GM12878 (cell line): ENCODE data around the gene ATXN7L1. TPM values are rescaled to one million over a fixed set of nuclear protein-coding genes. Genes with fewer than 3 reads are reported as not detected.

Source experiments
- ATAC-seq: fragments of 200-7000 bp; cut with Tn5 transposase; 3 replicates; pipeline ENCODE4 v1.9.1; 2020; ENCODE audit warnings: mild to moderate bottlenecking, moderate library complexity
- BruUV-seq: library from RNA; stranded (reverse); fragments of 400-500 nt; replicated peaks from 2 replicates; lab custom pipeline; 2021; lab: Mats Ljungman, UMichigan
- CTCF ChIA-PET: fragments of 300-600 bp; sonication (Branson Sonifier 250); formaldehyde crosslinking; extraction: SDS; loops from one replicate; lab custom pipeline; 2021; ENCODE audit warnings: inconsistent platforms; lab: Yijun Ruan, JAX
- POLR2A ChIA-PET: fragments of 350-600 bp; formaldehyde crosslinking; extraction: SDS; loops from one replicate; lab custom pipeline; 2021; ENCODE audit warnings: inconsistent platforms; lab: Charles Lee
- RAD21 ChIA-PET: fragments of 300-600 bp; sonication (Branson Sonifier 250); formaldehyde crosslinking; loops from one replicate; lab custom pipeline; 2023; ENCODE audit warnings: antibody characterized with exemption; ENCODE audit not compliant: unreplicated experiment; lab: Charles Lee
- SMC1A ChIA-PET: fragments of 300-600 bp; sonication (Branson Sonifier 250); formaldehyde crosslinking; loops from one replicate; lab custom pipeline; 2023; ENCODE audit not compliant: unreplicated experiment, uncharacterized antibody; lab: Charles Lee
- DNase-seq: peaks from one replicate; pipeline ENCODE4 v3.0.0-alpha.2; 2011; ENCODE audit warnings: low read depth, low spot score
- FAIRE-seq: peaks from 3 replicates; lab custom pipeline; 2011; peaks lifted over from hg19 to GRCh38; lab: Jason Lieb, UNC
- H2AFZ ChIP-seq: 2 replicates; pipeline ENCODE4 v1.6.0; 2011; ENCODE audit warnings: low read depth, low read length, control low read depth; ENCODE audit not compliant: control insufficient read depth
- H3K27ac ChIP-seq: 2 replicates; pipeline ENCODE4 v1.5.1; 2011; ENCODE audit warnings: control low read depth; ENCODE audit not compliant: control insufficient read depth, insufficient read depth
- H3K27me3 ChIP-seq, 2 experiments: replicated peaks in 1 of 2; 2 replicates each; pipeline versions ENCODE4 v1.6.0 to v1.6.1; 2011; ENCODE audit warnings: low read length in 1 of 2; ENCODE audit not compliant: control insufficient read depth in 2 of 2, insufficient read depth in 2 of 2
- H3K36me3 ChIP-seq, 2 experiments: 2 replicates each; pipeline ENCODE4 v1.5.1; 2011; ENCODE audit warnings: low read length in 1 of 2; ENCODE audit not compliant: control insufficient read depth in 2 of 2, insufficient read depth in 2 of 2
- H3K4me1 ChIP-seq: 2 replicates; pipeline ENCODE4 v1.6.1; 2011; ENCODE audit warnings: mild to moderate bottlenecking, low read length, moderate library complexity, mixed read lengths; ENCODE audit not compliant: control insufficient read depth, insufficient read depth
- H3K4me2 ChIP-seq: 2 replicates; pipeline ENCODE4 v1.6.0; 2011; ENCODE audit warnings: control low read depth; ENCODE audit not compliant: control insufficient read depth, insufficient read depth
- H3K4me3 ChIP-seq: fragments of 200-600 bp; sonication (generic); 2 replicates; pipeline ENCODE4 v1.5.1; 2016
- H3K79me2 ChIP-seq: 2 replicates; pipeline ENCODE4 v1.6.0; 2011; ENCODE audit warnings: low read length; ENCODE audit not compliant: control insufficient read depth, insufficient read depth
- H3K9ac ChIP-seq: 2 replicates; pipeline ENCODE4 v1.8.0; 2011; ENCODE audit warnings: low read length, control low read depth, mixed read lengths; ENCODE audit not compliant: control insufficient read depth, insufficient read depth
- H3K9me3 ChIP-seq: replicated peaks from 3 replicates; pipeline ENCODE4 v1.5.1; 2011; ENCODE audit warnings: mild to moderate bottlenecking, low read length; ENCODE audit not compliant: control insufficient read depth, insufficient read depth
- H4K20me1 ChIP-seq: 2 replicates; pipeline ENCODE4 v1.6.0; 2011; ENCODE audit not compliant: control insufficient read depth, insufficient read depth
- CBFB ChIP-seq: IDR thresholded peaks from 2 replicates; pipeline ENCODE4 v1.6.1; 2016; ENCODE audit warnings: antibody characterized with exemption, low read depth
- IRF3 ChIP-seq: fragments of 450-650 bp; IDR thresholded peaks from 2 replicates; pipeline ENCODE4 v1.6.1; 2014; ENCODE audit warnings: mild to moderate bottlenecking
- IRF4 ChIP-seq: IDR thresholded peaks from 2 replicates; pipeline ENCODE4 v1.6.1; 2011; ENCODE audit warnings: low read depth, low read length
- RCOR1 ChIP-seq: conservative IDR thresholded peaks from 2 replicates; pipeline ENCODE4 v1.6.1; 2012; ENCODE audit warnings: low read depth, low read length, improper control_type of control experiment
- SMC3 ChIP-seq: IDR thresholded peaks from 2 replicates; pipeline ENCODE4 v1.6.1; 2011; ENCODE audit warnings: low read length, improper control_type of control experiment, borderline replicate concordance
- WGBS: methylation state at CpG from one replicate; pipeline ENCODE4 v1.1.6; 2016; ENCODE audit warnings: low lambda C conversion rate; ENCODE audit not compliant: insufficient replicate concordance, insufficient coverage; ENCODE audit errors: missing lambda C conversion rate; 5-methylcytosine and 5-hydroxymethylcytosine counted together
- in situ Hi-C: fragments of 300-500 bp; cut with MboI; formaldehyde crosslinking; loops from 9 replicates; pipeline ENCODE4 v1.14.3; 2018; ENCODE audit warnings: mixed read lengths
- intact Hi-C: fragments of 100-400 bp; cut with micrococcal nuclease; formaldehyde crosslinking; loops from one replicate; pipeline ENCODE4 v1.14.2; 2022; ENCODE audit not compliant: unreplicated experiment
- polyA plus RNA-seq, 11 experiments: library from polyadenylated mRNA; depleted of rRNA in 4 of 11; unstranded in 6 of 11; stranded (reverse) in 5 of 11; fragments of >200 nt; fragmentation: Nextera tagmentation in 4 of 11; fragmentation: Illumina TruSeq in 1 of 11; extraction: Ambion mirVana in 4 of 11; extraction: Trizol in 1 of 11; gene quantifications; 1 replicate in 1 of 11; 2 replicates in 10 of 11; pipeline versions ENCODE4 v1.2.1 to v1.2.3, GENCODE V29; 2011 to 2016; ENCODE audit warnings: inconsistent platforms in 2 of 11, missing spikeins in 2 of 11, low read depth in 1 of 11
- total RNA-seq, 4 experiments: library from RNA; depleted of rRNA in 3 of 4; stranded (reverse); fragments of >200 nt in 3 of 4; fragmentation: Illumina TruSeq in 1 of 4; extraction: Trizol in 1 of 4; gene quantifications; 2 replicates each; pipeline versions ENCODE4 v1.2.1 to v1.2.3, GENCODE V29; 2013 to 2021

Gene ATXN7L1
- total and polyA plus RNA-seq, 10 of the 15 experiments (the other 5 are each of a cell fraction or from before 2014, with no cell fraction given): 0.40 to 2.9 (median 1.2) TPM

- H3K36me3 ChIP-seq: peaks cover 0 to 6% of the 10 kb centered on the region in 2 experiments; a peak in 2 of 4 replicates
- RAD21 ChIA-PET: no interaction called here
- TF ChIP-seq CBFB (no peak), SMC3 (no peak), IRF4 (no peak), RCOR1 (no peak), IRF3 (no peak)
- TF ChIP-seq, all 136 proteins: peak for 0
- Histone ChIP-seq H3K4me1 (no peaks in the 10 kb centered on the region), H3K27ac (no peak overlapping the region), H3K27me3 (no peaks in the 10 kb centered on the region), H3K4me3 (no peak overlapping the region), H2AFZ (no peak overlapping the region), H3K9ac (no peak overlapping the region), H4K20me1 (no peaks in the 10 kb centered on the region), H3K79me2 (no peaks in the 10 kb centered on the region), H3K9me3 (no peaks in the 10 kb centered on the region), H3K4me2 (no peak overlapping the region)
- FAIRE-seq (no peak), DNase-seq (no peak), ATAC-seq (no peak)
- 54% methylated on average over 1 of the region's 1 CpG for WGBS
- in situ Hi-C loops (no loop called here), intact Hi-C loops (no loop called here)
- BruUV-seq: no TSS peak
- ChIA-PET SMC1A (no interaction called here), CTCF (interaction anchor here (0.6 kb wide), 1 partner anchor 113 kb away, joined by 3 read pairs; no protein-coding TSS in a partner anchor), POLR2A (interaction anchor here (0.7 kb wide), 1 partner anchor 746 kb away, joined by 7 read pairs; no protein-coding TSS in a partner anchor)
These were observed 316.5 kb downstream of the ATXN7L1 start for GRCh38 chr7:105559926-105560325.

Other genes with a start within 250 kb of the ATXN7L1 start
- 0.06 TPM in 1 of 2 replicates, not detected in the other for gene CDHR3, start 86.7 kb upstream of the ATXN7L1 start, total RNA-seq (2014; rRNA removed)
- not detected in 2 replicates for gene CDHR3, start 86.7 kb upstream of the ATXN7L1 start, total RNA-seq (2014; rRNA removed; fragmentation: Illumina TruSeq; extraction: Trizol)
- gene CDHR3, start 86.7 kb upstream of the ATXN7L1 start, total RNA-seq (2021): not detected in 2 replicates
- 0.11 and 0.12 TPM in 2 replicates for gene CDHR3, start 86.7 kb upstream of the ATXN7L1 start, polyA plus RNA-seq (2011; rRNA removed)
- gene CDHR3, start 86.7 kb upstream of the ATXN7L1 start, polyA plus RNA-seq (2014; fragmentation: Illumina TruSeq; extraction: Trizol): not detected in 2 replicates
- not detected for gene CDHR3, start 86.7 kb upstream of the ATXN7L1 start, polyA plus RNA-seq (2014; fragmentation: Nextera tagmentation; extraction: Ambion mirVana)
- gene CDHR3, start 86.7 kb upstream of the ATXN7L1 start, polyA plus RNA-seq (2014; rRNA removed): not detected in 2 replicates
- not detected for gene CDHR3, start 86.7 kb upstream of the ATXN7L1 start, polyA plus RNA-seq (2016; fragmentation: Nextera tagmentation; extraction: Ambion mirVana)
- gene SYPL1, start 235.7 kb upstream of the ATXN7L1 start, total RNA-seq (2014; rRNA removed): 34.5 and 41.2 TPM in 2 replicates
- gene SYPL1, start 235.7 kb upstream of the ATXN7L1 start, total RNA-seq (2014; rRNA removed; fragmentation: Illumina TruSeq; extraction: Trizol): 43.5 and 44.3 TPM in 2 replicates
- 63.5 and 69.1 TPM in 2 replicates for gene SYPL1, start 235.7 kb upstream of the ATXN7L1 start, total RNA-seq (2021)
- 97.0 and 138 TPM in 2 replicates for gene SYPL1, start 235.7 kb upstream of the ATXN7L1 start, polyA plus RNA-seq (2011; rRNA removed)
- 78.4 and 104 TPM in 2 replicates for gene SYPL1, start 235.7 kb upstream of the ATXN7L1 start, polyA plus RNA-seq (2014; fragmentation: Illumina TruSeq; extraction: Trizol)
- 100 to 1,000 TPM; 109 to 177 TPM for gene SYPL1, start 235.7 kb upstream of the ATXN7L1 start, polyA plus RNA-seq (2014; fragmentation: Nextera tagmentation; extraction: Ambion mirVana)
- gene SYPL1, start 235.7 kb upstream of the ATXN7L1 start, polyA plus RNA-seq (2014; rRNA removed): 46.1 and 56.9 TPM in 2 replicates
- 100 to 1,000 TPM in 1 of 2 experiments, 10 to 100 TPM in 1; 96.2 to 103 TPM for gene SYPL1, start 235.7 kb upstream of the ATXN7L1 start, polyA plus RNA-seq (2016; fragmentation: Nextera tagmentation; extraction: Ambion mirVana)